HG03457 (cell line): ENCODE data around the gene SLC24A3.

ENCODE experiments used
- ATAC-seq: cut with Tn5 transposase; IDR thresholded peaks from one replicate; pipeline ENCODE4 v1.9.1; 2021; ENCODE audit warnings: moderate number of reproducible peaks; ENCODE audit not compliant: unreplicated experiment

The SLC24A3 gene

DNA sequence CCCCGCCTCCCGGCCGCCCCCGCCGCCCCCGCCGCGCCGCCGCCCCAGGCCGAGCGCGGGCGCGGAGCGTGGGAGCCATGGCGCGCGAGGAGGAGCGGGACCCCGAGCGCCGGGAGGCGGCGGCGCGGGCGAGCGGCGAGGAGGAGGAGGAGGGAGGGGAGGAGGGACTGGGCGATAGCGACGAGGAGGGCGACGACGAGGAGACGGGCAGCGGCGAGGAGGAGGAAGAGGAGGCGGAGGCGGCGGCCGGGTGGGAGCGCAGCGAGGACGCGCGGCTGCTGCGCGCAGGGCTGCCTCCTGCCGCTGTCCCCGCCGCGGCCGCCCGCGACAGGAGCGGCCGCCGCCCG is at the start of gene SLC24A3:
SLC24A3 (plus strand) TSS at position 174 of the 347 bp plus-strand sequence.
- ATAC-seq = no peak

DNA sequence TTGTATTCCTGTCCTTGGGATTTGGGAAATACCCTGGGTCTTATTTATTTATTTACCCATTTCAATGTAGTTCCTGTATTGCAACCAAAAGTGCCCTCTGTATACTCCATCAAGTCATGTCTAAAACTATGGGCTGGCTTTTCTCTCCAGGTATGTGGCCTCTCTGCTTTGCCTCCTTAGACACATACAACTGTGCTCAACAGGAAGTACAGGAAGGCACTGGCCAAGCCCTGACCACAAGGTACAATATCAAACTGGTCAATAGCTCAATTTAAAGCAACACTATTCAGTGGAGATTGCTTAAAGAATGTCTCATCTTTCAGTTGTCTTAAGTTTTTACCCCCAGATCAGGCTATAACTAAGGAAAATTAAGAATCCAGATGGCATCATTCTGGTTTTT is 42.3 kb upstream of the SLC24A3 start:
- no peak for ATAC-seq

DNA sequence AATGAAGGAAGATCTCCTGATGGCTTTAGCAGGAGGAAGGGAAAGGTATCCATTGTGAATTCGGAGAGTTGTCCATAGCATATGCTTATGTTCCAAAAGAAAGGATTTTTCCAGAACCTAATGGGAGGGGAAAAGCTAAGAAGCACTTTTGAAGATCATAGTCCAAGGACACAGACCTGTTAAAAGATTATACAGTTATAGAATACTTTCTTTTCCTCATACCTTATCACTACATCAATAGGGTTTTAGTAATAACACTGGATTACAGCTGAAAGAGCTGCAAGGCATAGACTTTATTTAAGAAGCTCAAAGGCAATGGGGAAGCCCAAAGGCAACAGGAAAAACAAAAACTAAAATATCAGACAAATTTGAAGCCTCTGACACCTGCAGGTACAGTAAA is 39.8 kb upstream of the SLC24A3 start:
- no peak for ATAC-seq

DNA sequence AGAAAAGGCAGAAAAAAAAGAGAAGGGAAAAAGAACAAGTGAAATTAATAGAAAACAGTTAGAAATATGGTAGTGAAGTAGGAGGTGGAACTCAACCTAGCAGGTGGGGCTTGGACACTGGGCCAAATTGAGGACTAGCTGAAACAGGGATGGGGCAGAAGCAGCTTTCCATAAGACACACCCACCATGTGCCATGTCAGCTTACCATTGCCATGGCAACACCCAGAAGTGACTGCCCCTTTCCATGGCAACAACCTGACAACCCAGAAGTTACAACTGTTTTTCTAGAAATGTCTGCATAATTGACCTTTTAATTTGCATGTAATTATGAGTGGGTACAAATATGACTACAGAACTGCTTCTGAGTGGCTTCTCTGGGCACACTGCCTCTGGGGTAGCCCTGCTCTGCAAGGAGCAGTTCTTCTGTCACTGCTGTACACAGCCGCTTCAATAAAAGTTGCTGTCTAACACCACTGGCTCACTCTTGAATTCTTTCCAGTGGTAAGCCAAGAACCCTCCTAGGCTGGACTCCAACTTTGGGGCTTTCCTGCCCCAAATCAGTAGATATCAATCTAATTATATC is 35.9 kb upstream of the SLC24A3 start:
- ATAC-seq = no peak

DNA sequence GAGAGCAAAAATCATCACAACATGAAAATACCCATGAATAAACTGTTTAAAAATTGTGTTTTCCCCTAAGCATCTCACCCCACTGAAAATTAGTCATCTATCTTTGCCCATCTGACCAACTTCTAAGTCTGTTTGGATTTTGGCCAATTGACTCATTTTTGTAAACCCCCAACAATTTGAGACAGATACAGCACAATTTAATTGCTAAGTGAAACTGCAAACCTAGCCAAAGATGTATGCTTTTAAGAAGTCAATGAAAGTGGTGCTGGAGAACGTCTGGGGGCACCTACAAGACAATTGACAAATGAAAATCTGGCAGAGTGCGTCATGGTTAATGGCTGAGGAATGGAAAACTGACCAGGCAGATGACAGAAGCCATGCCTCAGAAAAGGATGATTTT is 30.9 kb upstream of the SLC24A3 start:
- ATAC-seq = no peak

DNA sequence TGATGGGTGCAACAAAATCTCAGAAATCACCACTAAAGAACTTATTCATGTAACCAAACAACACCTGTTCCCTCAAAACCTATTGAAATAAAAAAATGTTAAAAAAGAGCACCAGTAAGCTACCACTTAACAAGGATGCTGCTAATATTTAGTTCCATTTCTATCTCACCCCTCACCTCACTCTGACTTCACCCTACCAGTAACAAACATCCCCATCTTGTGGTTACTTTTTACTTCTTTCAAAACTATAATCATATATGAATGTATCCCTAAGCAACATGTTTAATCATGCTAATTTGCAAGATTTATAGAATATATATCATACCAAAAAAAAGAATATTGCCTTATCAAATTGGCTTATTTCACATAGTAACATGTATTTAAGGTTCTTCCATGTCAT is 27.4 kb upstream of the SLC24A3 start:
- ATAC-seq = no peak

DNA sequence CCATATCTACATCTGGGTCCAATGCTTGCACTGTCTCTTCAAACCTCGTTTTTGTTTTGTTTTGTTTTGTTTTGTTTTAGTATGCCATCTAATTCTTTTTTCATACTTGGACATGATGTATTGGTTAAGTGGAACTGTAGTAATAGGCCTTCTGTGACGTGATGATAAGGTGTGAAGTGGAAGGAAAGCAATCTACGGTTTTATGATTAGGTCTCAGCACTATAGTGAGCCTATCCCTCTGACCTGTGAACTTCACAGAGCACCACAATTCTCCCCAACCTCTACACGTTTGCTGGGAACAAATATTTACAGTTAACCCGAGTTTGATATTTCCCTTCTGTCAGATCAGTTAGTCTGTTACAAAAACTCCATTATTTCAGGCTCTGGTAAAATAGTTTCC is 19.1 kb upstream of the SLC24A3 start:
- ATAC-seq = no peak

DNA sequence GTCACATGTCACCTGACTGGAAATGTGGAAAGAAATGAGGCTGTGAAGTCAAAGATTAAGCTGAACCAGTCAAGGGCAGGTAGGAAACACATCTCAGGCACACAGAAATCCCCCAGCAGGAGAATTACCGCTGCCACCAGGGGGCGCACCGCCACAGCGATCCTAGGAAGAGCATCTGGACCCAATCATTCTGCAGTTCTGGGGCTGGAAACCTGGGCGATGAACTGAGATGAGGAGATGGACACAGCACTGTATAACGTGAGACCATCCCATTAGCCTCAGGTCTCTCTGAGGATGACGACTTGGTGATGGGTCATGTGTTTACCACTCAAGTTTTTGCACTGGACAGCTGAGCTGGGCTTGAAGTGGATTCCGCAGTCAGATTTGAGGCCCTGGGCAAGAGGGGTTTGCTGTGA is 6.5 kb upstream of the SLC24A3 start:
- ATAC-seq = no peak

DNA sequence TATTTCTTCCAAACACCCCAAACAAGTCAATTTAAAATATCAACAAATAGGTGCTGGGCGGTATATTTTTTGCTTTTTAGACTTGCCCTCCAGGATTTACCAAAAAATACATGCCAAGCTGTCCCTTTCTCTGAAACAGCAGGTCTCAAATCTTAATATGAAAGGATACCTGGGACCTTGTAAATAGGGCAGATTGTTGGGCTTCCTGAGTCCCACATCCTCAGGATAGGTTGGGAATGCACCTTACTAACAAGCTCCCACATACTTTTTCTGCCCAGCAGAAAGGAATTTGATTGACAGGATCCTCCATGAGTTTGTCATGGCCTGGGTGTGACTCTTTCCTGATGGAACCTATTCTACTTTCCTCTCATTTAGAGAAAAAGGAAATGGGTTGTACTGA is 4.9 kb upstream of the SLC24A3 start:
- ATAC-seq = no peak

DNA sequence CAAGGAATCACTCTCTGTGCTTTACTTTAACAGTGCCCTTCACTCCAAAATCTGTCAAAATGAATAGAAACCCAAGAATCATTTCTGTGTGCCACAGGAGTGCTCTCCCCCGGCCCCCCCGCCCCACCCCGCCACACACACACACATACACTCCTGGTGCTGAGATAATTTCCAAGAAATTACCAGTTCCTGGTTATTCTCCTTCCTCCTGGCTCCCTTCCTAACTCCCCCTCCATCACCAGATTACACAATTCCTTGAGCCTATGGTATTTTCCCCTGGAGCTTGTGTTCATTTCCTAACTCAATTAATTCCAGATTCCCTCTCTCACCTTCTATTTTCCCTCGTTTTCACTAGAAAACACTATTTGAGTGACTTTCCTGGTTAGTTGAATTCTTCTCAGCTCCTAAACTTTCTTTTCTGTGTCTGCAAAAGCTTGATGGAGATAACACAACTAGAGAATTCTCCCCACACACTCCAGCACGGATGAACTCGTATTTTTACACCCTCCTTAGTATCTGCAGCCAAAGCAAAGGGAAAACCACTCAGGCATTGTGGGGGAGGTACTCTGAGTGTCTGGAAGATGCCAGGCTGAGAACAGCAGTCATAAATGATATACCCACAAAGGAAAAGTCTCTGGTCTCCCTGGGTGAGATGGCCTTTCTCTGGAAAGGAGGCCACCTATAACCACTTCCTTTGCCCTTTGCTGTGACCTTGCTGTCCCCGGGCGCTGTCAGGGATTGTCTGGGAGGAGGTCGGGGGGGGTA is 1.9 kb upstream of the SLC24A3 start:
- ATAC-seq = no peak

DNA sequence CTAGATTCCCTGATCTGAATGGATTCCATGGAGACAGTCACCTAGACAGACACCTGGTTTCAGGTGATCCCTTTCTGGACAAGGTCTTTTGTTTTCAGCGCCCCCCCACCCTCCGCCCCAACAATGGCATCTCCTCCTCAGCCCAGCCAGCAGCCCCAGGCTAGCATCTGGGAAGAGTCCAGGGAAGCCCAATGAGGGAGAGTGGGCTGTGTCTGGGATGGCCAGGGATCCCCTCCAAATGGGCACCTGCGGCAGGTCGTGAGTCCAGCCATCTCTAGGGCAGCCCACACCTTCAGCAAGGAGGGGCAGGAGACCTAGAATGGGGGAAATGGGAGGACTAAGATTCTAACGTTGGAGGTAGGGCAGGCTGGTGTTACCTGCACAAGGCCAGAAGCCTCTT is 1.2 kb upstream of the SLC24A3 start:
- ATAC-seq = no peak

DNA sequence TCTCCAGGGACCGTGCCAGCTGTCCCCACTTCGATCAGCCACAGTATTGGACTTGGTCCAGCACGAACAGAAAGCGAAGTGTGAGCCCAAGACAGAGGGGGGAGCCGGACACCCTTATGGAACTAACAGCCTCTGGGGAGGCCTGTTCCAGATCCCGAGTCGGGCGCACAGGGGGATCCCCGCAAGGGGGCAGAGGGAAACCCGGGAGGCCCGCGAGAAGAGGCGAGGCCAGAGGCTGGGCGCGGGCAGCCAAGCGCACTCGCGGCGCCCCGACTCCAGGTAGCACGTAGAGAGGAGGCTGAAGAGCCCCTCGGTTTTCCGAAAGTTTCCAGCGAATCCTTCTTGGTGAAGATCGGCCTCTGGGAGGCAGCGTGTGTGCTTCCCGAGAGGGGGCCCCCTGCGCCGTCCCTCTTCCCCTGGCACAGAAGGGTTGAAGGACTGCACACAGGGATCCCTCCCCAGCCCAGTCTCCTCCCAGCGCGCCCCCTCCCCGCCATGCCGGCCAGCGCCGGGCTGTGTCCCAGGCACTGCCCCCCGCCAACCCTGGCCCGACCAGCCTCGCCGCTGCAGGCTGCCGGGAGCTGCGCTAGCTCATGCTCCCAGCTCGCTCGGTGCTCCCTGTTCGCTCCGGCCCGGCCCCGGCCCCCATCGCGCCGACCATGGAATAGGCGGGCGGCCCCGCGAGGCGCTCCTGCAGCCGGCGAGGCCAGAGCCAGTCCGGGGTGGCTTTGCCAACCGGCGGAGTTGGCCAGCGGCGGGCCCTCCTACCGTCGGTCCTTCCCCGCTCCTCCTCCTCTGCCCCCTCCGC is 577 bp upstream of the SLC24A3 start:
- no peak for ATAC-seq

DNA sequence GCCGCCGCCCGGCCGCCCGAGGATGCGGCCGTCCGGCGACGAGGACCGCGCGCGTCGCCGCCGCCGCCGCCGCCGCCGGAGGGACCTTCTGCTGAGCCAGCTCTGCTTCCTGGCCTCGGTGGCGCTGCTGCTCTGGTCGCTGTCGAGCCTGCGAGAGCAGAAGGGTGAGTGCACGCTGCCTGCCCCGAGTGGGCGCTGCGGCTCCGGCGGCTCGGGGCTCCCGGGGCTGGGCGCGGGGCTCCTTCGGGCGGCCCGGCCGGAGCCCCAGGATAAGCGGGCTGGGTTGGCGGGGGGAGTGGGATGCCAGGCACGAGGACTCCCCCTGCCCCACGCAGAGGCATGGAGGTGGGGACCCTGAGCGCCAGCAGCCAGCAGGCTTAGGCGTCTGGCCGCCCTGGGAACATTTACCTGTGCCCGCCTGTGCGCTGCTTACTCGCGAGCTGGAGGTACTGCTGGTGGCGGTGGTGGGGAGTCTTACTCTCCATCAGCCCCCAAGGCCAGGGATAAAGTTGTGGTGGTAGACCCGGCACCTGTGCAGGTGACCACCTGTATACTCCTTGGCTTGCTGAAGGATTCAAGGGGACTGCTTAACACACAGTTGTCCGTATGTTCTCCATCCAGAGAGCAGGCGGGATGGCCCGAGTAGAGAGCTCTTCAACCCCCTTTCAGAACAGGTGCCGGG is 520 bp downstream of the SLC24A3 start:
- ATAC-seq = no peak

DNA sequence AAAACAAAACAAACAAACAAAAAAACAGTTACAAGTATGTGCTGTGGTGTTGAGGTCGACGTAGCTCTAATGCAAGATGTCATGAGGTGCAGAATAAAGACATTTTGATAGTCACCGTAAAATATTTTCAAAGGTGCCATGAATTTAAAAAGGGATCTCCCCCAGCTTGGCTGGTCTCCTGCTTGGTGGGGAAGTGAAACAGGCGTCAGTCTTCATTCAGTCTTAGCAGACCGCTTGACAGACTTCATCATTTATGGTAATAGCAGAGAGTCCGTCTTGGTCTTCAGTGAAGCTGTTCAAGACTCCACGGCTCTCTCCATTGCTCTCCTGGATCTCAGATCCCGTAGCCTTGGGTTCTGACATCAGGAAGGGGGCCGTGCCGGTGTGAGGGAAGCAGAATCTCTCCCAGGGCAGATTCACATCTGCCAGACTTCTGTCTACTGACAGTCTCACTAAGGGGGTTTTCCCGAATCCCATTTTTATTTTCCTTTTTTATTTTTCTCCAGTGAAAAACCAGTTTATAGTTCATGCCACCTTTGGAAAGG is 1.6 kb downstream of the SLC24A3 start:
- ATAC-seq = no peak

DNA sequence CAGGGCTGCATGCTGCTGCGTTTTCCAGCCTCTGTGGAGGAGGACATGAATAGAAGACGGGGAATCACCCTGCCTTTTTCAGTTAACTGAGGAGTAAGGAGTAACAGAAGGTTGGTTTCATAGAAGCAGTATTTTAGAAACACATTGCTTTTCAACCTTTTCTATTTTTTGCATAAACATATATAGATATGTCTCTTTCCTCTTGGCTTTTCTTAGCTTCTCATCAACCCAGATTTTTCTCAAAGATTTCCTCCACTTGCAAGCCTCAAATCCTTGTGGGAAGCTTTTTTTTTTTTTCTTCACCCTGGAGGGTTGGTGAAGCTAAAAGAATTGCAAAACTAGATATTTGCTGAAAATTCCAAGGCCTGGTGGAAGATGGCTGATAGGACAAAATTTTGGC is 6.0 kb downstream of the SLC24A3 start:
- no peak for ATAC-seq

DNA sequence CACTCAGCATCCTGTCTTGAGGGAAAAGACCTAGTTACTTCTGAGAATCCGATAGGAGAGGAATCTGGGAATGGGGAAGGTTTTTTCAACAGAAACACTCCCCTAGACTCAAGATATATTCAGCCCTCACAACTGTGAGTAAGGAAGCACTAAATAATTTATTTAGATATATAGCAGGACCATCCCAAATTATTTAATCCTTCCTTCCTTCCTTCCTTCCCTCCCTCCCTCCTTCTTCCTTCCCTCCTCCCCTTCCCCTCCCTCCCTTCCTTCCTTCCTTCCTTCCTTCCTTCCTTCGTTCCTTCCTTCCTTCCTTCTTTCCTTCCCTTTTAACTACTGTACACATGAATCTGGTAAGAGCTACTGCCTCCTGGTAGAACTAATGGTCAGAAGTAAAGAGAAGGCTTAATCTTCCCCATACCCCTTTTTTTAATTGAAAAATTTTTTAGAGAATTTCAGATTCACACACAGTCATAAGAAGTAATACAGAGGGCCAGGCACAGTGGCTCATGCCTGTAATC is 10.1 kb downstream of the SLC24A3 start:
- no peak for ATAC-seq

DNA sequence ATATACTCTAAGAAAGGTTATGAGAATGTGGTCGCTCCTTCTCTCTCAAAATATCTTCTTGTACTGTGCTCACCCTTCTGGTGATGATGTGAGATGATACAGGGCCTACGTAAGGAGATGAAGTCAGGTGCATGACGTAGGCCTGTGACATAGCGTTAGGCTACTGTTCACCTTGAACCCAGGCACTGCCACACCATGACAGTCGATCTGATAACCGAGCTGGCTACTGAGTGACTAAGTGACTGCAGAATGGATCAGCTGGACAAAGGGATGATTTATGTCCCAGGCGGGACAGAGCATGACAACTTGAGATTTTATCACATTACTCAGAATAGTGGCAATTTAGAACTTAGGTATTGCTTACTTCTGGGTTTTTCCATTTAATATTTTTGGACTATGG is 11.2 kb downstream of the SLC24A3 start:
- no peak for ATAC-seq

DNA sequence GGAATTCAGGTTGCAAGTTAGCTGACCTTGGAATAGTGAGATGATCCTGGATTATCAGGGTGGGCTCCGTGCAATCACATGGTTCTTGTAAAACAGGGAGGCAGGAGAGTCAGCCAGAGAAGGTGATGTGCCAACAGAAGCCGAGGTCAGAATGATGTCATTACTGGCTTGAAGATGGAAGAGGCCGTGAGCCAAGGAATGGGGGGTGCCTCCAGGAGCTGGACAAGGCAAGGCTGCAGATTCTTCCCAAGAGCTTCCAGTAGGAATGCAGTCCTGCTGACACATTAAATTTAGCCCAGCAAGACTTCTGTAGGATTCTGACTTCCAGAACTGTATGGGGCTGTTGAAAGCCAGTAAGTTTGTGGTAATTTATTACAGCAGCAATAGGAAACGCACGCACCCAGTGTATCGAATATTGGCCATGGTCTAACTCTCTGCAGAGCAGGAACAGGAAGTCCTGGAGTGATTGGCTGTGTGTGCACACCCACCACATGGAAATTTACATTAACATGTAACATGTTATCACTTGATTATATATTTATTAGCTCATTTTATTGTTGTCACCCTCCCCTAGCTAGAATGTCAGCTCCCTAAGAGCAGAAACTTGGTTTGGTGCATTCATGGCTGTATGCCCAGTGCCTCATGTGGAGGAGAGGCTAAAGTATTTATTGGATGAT is 19.1 kb downstream of the SLC24A3 start:
- ATAC-seq = no peak

DNA sequence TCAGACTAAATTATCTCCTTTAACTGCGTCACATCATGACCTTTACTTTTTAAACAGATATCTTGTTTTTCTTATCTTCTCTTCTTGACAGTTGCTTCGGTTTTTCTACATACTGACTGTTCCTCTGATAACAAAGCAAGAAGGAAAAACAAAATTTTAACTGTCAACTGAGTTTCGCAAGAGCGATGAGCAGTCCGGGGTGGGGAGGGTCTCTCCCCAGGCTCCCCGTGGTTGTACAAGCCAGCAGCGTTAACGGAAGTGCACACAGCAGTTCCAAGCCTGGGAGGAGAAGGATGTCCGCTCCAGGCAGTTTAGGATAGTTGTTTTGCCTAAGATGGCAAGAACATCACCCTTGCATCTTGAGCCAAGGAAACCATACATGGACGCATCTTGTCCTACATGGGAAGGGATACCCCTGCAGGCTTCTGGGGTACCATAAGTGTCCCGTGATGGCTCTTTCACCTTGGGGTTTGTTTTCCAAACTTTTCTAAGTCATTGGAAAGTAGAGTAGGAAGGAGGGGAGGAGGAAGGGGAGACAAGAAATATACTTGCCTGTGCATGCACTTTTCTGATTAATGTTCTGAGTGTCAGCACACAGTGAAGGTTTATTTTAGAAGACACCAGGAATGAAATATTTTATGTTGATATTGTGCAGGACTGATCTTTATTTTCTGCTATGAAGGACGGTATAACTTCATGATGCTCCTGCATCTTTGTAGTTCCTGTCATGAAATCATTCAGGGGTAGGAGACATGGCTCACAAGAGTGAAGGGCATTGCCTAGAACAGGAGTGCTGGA is 20.8 kb downstream of the SLC24A3 start:
- no peak for ATAC-seq
